SK-N-MC (cell line): Measurements from ENCODE around the gene PTPRK.
"Not testable (repeated sequence)": the region's sequence is repeated elsewhere in the genome, so short reads cannot be mapped to it uniquely, and the experiment has no call there.

ENCODE experiments used
- DNase-seq: peaks from one replicate; pipeline ENCODE4 v3.0.0-alpha.2; 2011; ENCODE audit warnings: low read depth, low spot score
- H3K27ac ChIP-seq: fragments of 200-600 bp; sonication (generic); 2 replicates; pipeline ENCODE4 v1.5.1; 2016; ENCODE audit warnings: mixed run types
- H3K36me3 ChIP-seq: fragments of 200-600 bp; sonication (generic); 2 replicates; pipeline ENCODE4 v1.6.1; 2017; ENCODE audit warnings: antibody characterized with exemption, low read length, mixed read lengths; ENCODE audit not compliant: insufficient read depth
- H3K4me3 ChIP-seq: fragments of 200-600 bp; sonication (generic); 2 replicates; pipeline ENCODE4 v1.5.1; 2016
- H3K9ac ChIP-seq: fragments of 200-600 bp; sonication (generic); 2 replicates; pipeline ENCODE4 v1.8.0; 2017; ENCODE audit warnings: mixed run types, mixed read lengths; ENCODE audit not compliant: insufficient read length
- H3K9me3 ChIP-seq: fragments of 200-600 bp; sonication (generic); 2 replicates; pipeline ENCODE4 v1.6.1; 2017; ENCODE audit warnings: low read depth, mild to moderate bottlenecking, antibody characterized with exemption, low read length, moderate library complexity, mixed read lengths
- EZH2 ChIP-seq: fragments of 200-600 bp; sonication (generic); IDR thresholded peaks from one replicate; pipeline ENCODE4 v1.6.1; 2017; ENCODE audit warnings: antibody characterized with exemption
- FOXP2 ChIP-seq: optimal IDR thresholded peaks from 2 replicates; pipeline ENCODE3; 2011; ENCODE audit warnings: mild to moderate bottlenecking, moderate library complexity; ENCODE audit not compliant: insufficient read depth; ENCODE audit errors: extremely low read length, control extremely low read depth
- POLR2AphosphoS5 ChIP-seq: IDR thresholded peaks from 2 replicates; pipeline ENCODE4 v1.6.1; 2012; ENCODE audit warnings: mild to moderate bottlenecking, low read depth, low read length, borderline replicate concordance

PTPRK gene

DNA sequence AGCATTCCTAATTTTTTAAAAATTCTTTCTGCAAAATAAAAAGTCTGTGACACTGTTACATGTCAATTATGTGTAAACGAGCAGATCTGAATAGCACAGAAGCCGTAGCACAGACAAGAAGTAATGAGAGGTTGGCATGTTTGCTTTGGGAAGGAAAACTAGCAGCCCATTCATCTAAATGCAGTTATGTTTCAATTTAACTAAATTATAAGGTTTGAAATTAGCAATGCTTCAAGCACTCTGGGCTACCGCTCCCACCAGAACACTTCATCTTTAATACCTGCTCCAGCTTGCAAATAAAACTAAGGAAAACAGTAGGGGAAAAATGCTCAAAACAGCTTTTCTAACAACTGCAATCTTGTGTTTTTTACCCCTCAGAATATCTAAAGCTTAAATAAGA lies 73.9 kb downstream of the PTPRK start:
- DNase-seq, result no peak

DNA sequence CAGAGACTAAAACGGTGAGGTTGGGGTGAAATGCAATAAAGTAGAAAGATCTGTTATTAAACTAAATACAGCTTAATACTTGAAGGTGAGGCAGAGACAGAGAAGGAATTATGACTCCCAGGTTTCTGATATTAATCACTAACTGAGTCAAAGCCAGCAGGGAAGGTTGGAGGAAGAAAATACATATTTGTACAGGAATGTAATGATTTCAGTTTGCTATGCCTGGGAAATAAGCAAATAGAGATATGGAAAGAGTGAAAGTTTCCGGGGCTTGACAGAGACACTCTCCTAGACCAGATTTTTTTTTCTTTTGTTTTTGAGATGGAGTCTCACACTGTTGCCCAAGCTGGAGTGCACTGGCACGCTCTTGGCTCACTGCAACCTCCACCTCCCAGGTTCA lies 76.8 kb downstream of the PTPRK start:
- H3K36me3 ChIP-seq, result no peaks in the 10 kb centered on the region
- no peak for DNase-seq
- H3K27ac ChIP-seq, result no peak overlapping the region
- H3K9me3 ChIP-seq, result no peaks in the 10 kb centered on the region
- TF ChIP-seq EZH2 (no peak), POLR2AphosphoS5 (no peak), FOXP2 (no peak)
- H3K9ac ChIP-seq, result no peak overlapping the region
- no peak overlapping the region for H3K4me3 ChIP-seq

More for the DNA sequence above, 73.9 kb downstream of the PTPRK start:
- Histone ChIP-seq H3K4me3 (no peak overlapping the region), H3K9me3 (no peaks in the 10 kb centered on the region; the same call in 1 of the 2 replicates), H3K36me3 (no peaks in the 10 kb centered on the region), H3K27ac (no peak overlapping the region), H3K9ac (no peak overlapping the region)
- TF ChIP-seq FOXP2 (no peak), POLR2AphosphoS5 (no peak), EZH2 (no peak)

DNA sequence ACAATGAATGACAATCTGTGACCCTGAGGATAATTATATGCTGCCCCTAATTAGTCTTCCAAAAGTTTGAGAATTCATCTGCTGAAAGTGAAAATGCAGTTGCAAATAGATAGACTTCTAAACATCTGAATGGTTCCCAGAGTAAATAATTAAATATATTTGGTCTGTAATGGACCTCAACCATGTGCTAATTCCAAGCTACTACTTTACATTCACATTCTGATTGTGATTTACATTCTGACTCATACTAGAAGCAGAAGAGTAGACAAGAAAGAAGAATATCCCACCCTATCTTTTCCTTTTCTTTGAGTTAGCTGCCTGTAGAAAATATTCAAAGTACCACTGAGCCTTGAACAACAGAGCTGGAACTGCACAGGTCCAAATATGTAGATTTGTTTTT lies 80.8 kb downstream of the PTPRK start:
- Histone ChIP-seq H3K27ac (0 out of 2 replicates have a peak overlapping the region, but pooled peaks have one; percentile 43), H3K9me3 (no peaks in the 10 kb centered on the region), H3K9ac (no peak overlapping the region), H3K36me3 (peaks cover 4% of the 10 kb centered on the region; the same call in 1 of the 2 replicates), H3K4me3 (no peak overlapping the region)
- DNase-seq, result no peak
- TF ChIP-seq EZH2 (no peak), POLR2AphosphoS5 (no peak), FOXP2 (no peak)

DNA sequence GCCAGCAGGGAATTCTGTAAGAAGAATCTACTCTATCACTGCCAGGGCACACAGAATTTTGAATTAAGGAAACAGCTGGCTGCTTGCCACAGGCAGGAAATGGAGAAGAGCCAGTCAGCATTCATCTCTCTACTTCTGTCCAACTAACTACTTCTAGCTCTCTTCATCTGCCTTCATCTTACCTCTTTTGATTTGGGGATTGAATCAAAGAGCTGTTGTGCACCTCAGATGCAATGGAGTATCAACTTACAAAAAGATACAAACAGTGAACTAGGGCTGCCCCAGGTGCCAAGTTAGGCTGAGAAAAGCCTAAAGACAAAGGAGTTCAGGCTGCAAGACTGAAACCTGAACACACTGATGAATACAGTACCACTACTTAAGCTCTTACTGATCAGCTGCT lies 82.0 kb downstream of the PTPRK start:
- TF ChIP-seq EZH2 (no peak), FOXP2 (no peak), POLR2AphosphoS5 (no peak; the same call in 1 of the 2 replicates)
- Histone ChIP-seq H3K4me3 (peak overlapping the region; percentile 42), H3K9me3 (no peaks in the 10 kb centered on the region), H3K27ac (peak overlapping the region; percentile 74), H3K9ac (no peak overlapping the region), H3K36me3 (peaks cover 4% of the 10 kb centered on the region; the same call in 1 of the 2 replicates)
- DNase-seq, result peak; percentile 84

DNA sequence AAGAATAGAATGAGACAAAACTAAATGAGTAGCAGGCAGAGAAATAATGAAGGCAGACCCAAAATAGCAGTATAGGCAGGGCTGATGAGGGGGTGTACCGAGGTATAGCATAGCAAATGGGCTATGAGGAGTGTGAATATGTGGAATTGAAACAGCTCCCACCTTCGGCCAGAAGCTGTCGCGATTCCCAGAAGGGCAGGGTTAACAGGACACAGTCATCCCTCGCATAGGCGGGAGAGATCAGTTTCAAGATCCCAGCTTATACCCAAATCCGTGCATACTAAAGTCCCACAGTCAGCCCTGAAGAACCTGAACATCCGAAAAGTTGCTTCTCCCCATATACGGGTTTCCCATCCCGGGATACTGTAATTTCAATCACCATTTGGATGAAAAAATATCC lies 82.7 kb downstream of the PTPRK start:
- peaks cover 4% of the 10 kb centered on the region; the same call in 1 of the 2 replicates for H3K36me3 ChIP-seq
- no peak for DNase-seq
- no peaks in the 10 kb centered on the region for H3K9me3 ChIP-seq
- H3K27ac ChIP-seq, result peak overlapping the region; percentile 74
- H3K9ac ChIP-seq, result no peak overlapping the region
- TF ChIP-seq FOXP2, result no peak
- H3K4me3 ChIP-seq, result peak overlapping the region; percentile 42

DNA sequence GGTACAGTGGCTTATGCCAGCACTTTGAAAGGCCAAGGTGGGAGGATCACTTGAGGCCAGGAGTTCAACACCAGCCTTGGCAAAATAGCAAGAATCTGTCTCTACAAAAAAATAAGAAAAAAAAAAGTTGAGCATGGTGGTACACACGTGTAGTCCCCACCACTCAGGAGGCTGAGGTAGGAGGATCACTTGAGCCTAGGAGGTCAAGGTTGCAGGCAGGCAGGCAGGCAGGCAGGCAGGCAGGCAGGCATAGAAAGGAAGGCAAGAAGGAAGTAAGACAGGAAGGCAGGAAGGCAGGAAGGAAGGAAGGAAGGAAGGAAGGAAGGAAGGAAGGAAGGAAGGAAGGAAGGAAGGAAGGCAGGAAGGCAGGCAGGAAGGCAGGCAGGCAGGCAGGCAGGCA lies 85.6 kb downstream of the PTPRK start:
- not testable (repeated sequence) for H3K9ac ChIP-seq, H3K36me3 ChIP-seq, DNase-seq, H3K4me3 ChIP-seq, H3K9me3 ChIP-seq
- peak overlapping the region; percentile 84 for H3K27ac ChIP-seq

DNA sequence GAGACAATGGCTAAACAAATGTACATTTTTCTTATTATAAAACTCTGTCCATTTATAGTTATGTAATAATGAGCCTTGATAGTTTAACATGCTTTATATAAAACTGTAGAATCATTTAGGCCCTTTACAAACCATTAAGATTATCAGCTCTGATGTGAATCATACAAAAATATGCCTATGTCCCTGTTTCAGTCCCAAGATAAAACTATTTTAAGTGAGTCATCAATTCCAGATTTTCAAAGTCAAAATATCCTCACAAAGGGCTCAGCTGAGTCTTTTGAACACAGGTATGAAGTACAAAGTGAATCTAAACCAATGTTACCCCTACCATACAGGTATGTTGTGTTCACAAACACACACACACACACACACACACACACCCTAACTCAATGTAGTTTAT lies 88.0 kb downstream of the PTPRK start:
- no peak for DNase-seq
- H3K36me3 ChIP-seq, result peaks cover 4% of the 10 kb centered on the region; the same call in 1 of the 2 replicates
- H3K27ac ChIP-seq, result peak overlapping the region; percentile 72
- TF ChIP-seq POLR2AphosphoS5, result no peak
- no peak for TF ChIP-seq FOXP2
- no peak for TF ChIP-seq EZH2
- no peak overlapping the region for H3K4me3 ChIP-seq
- H3K9ac ChIP-seq, result no peak overlapping the region
- no peaks in the 10 kb centered on the region for H3K9me3 ChIP-seq

DNA sequence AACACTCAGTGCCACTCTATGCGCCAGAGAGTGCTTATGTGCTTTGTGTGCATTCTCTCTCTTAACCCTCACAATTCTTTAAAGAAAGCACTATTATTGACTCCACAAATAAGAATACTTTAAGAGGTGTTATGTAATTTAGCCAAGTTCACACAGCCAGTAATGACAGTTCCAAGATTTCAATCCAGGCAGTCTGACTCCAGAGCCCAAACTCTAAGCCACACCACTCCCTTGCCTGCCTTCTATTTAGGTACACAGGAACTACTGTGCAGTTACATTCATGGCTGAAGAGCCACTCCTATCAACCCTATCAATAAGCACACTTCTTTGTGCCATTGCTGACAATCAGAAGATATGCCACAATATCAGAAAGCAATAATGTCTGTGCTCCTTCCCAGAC lies 93.3 kb downstream of the PTPRK start:
- no peaks in the 10 kb centered on the region for H3K36me3 ChIP-seq
- H3K9me3 ChIP-seq, result no peaks in the 10 kb centered on the region
- DNase-seq, result no peak
- no peak overlapping the region for H3K4me3 ChIP-seq
- H3K27ac ChIP-seq, result no peak overlapping the region
- H3K9ac ChIP-seq, result no peak overlapping the region
- TF ChIP-seq POLR2AphosphoS5 (no peak), FOXP2 (no peak), EZH2 (no peak)

DNA sequence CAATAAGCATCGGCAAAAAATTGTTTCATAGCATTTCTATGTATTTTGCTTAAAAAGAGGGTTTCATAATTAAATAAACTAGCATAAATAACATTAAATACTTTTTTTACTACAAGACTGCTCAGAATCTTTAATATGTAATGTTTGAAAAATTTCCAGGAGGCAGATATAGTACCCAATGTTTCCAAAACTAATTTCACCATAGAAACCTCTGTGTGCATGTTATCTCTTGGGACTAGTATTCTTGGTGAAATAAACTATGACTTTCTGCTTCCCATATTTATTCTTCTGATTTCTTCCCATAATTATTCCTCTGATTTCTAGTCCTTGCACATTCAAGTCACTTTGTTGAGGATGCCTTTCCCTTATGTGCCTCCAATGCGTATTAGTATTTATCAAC lies 94.5 kb downstream of the PTPRK start:
- no peaks in the 10 kb centered on the region for H3K36me3 ChIP-seq
- H3K27ac ChIP-seq, result no peak overlapping the region
- no peak for DNase-seq
- H3K9me3 ChIP-seq, result no peaks in the 10 kb centered on the region
- H3K4me3 ChIP-seq, result no peak overlapping the region
- no peak for TF ChIP-seq POLR2AphosphoS5
- H3K9ac ChIP-seq, result no peak overlapping the region
